HepG2 (cell line): ENCODE data around the gene CREBBP. TPM values are rescaled to one million over a fixed set of nuclear protein-coding genes. Genes with fewer than 3 reads are reported as not detected.

Source experiments
- ATAC-seq: fragments of 200-7000 bp; cut with Tn5 transposase; 3 replicates; pipeline ENCODE4 v1.9.1; 2020; ENCODE audit warnings: mild to moderate bottlenecking, moderate library complexity
- BruUV-seq: library from RNA; stranded (reverse); fragments of 400-500 nt; replicated peaks from 2 replicates; lab custom pipeline; 2021; lab: Mats Ljungman, UMichigan
- CTCF ChIA-PET: fragments of 300-600 bp; formaldehyde crosslinking; extraction: SDS; loops from one replicate; lab custom pipeline; 2021; ENCODE audit warnings: low total read pairs, inconsistent platforms, low intra/inter-chr PET ratio; lab: Yijun Ruan, JAX
- POLR2A ChIA-PET: fragments of 350-600 bp; sonication (Branson Sonifier 250); formaldehyde crosslinking; loops from one replicate; lab custom pipeline; 2020; ENCODE audit warnings: antibody characterized with exemption, inconsistent platforms; lab: Yijun Ruan, JAX
- DNase-seq: peaks from one replicate; pipeline ENCODE4 v3.0.0-alpha.2; 2015; ENCODE audit warnings: low spot score
- FAIRE-seq: peaks from 3 replicates; lab custom pipeline; 2011; peaks lifted over from hg19 to GRCh38; lab: Jason Lieb, UNC
- H2AFZ ChIP-seq: one replicate; pipeline ENCODE4 v1.6.1; 2011; ENCODE audit warnings: low read length, inconsistent platforms
- H3K27ac ChIP-seq: fragments of 300-600 bp; 3 replicates; pipeline ENCODE4 v1.8.0; 2011; ENCODE audit warnings: mixed run types, mild to moderate bottlenecking, mixed read lengths, low read length, inconsistent platforms; ENCODE audit not compliant: insufficient read depth; ENCODE audit errors: extremely low read length
- H3K27me3 ChIP-seq, 2 experiments: fragments of 200-600 bp in 1 of 2; 2 replicates in 1 of 2; 3 replicates in 1 of 2; pipeline versions ENCODE4 v1.6.0 to v1.8.0; 2011; ENCODE audit warnings: low read length in 2 of 2, mild to moderate bottlenecking in 2 of 2, moderate library complexity in 2 of 2, inconsistent platforms in 1 of 2; ENCODE audit not compliant: insufficient read depth in 2 of 2, control insufficient read depth in 1 of 2
- H3K36me3 ChIP-seq, 2 experiments: fragments of 200-600 bp in 1 of 2; replicated peaks in 1 of 2; 2 replicates in 1 of 2; 3 replicates in 1 of 2; pipeline versions ENCODE4 v1.5.1 to v1.8.0; 2011; ENCODE audit warnings: low read length in 2 of 2, inconsistent platforms in 1 of 2; ENCODE audit not compliant: insufficient read depth in 2 of 2, control insufficient read depth in 1 of 2
- H3K4me1 ChIP-seq: 2 replicates; pipeline ENCODE4 v1.5.1; 2012; ENCODE audit warnings: low read length, inconsistent platforms; ENCODE audit not compliant: insufficient read depth
- H3K4me2 ChIP-seq: 2 replicates; pipeline ENCODE4 v1.6.0; 2011; ENCODE audit warnings: low read depth, low read length, inconsistent platforms
- H3K4me3 ChIP-seq, 3 experiments: fragments of 200-600 bp in 1 of 3; sonication (generic), shearing (Covaris generic) in 1 of 3; replicated peaks in 1 of 3; 2 replicates each; pipeline ENCODE4 v1.5.1; 2011 to 2016; ENCODE audit warnings: low read length in 3 of 3, inconsistent platforms in 2 of 3, low read depth in 2 of 3, mild to moderate bottlenecking in 2 of 3, control low read depth in 1 of 3, mixed read lengths in 1 of 3; ENCODE audit not compliant: insufficient read depth in 1 of 3
- H3K79me2 ChIP-seq: one replicate; pipeline ENCODE4 v1.6.1; 2011; ENCODE audit warnings: low read length, inconsistent platforms; ENCODE audit not compliant: insufficient read depth
- H3K9ac ChIP-seq: 2 replicates; pipeline ENCODE4 v1.6.0; 2011; ENCODE audit warnings: mild to moderate bottlenecking, low read depth, low read length, inconsistent platforms; ENCODE audit not compliant: insufficient read depth
- H3K9me3 ChIP-seq: 2 replicates; pipeline ENCODE4 v1.5.1; 2012; ENCODE audit warnings: mild to moderate bottlenecking, low read length
- H4K20me1 ChIP-seq: 2 replicates; pipeline ENCODE4 v1.6.0; 2011; ENCODE audit warnings: inconsistent platforms, mild to moderate bottlenecking, low read length, moderate library complexity; ENCODE audit not compliant: insufficient read depth
- GATAD1 ChIP-seq: IDR thresholded peaks from 2 replicates; pipeline ENCODE4 v1.6.1; 2016; ENCODE audit warnings: missing genetic modification reagents, missing compliant biosample characterization
- GPN1 ChIP-seq: sonication (generic); formaldehyde crosslinking; IDR thresholded peaks from 2 replicates; pipeline ENCODE4 v1.5.1; 2020; ENCODE audit warnings: missing genetic modification reagents, borderline replicate concordance
- KDM1A ChIP-seq: IDR thresholded peaks from 2 replicates; pipeline ENCODE4 v1.6.1; 2016; ENCODE audit warnings: missing compliant biosample characterization
- PRMT3 ChIP-seq: sonication (generic); formaldehyde crosslinking; IDR thresholded peaks from 2 replicates; pipeline ENCODE4 v1.8.1; 2022; ENCODE audit warnings: low read depth, mild to moderate bottlenecking, moderate library complexity, missing genetic modification reagents, borderline replicate concordance
- ZNF644 ChIP-seq: IDR thresholded peaks from 2 replicates; pipeline ENCODE4 v1.6.1; 2016; ENCODE audit warnings: low read depth
- ZSCAN12 ChIP-seq: sonication (generic); formaldehyde crosslinking; IDR thresholded peaks from 2 replicates; pipeline ENCODE4 v1.9.0; 2021; ENCODE audit warnings: mild to moderate bottlenecking, missing genetic modification reagents
- WGBS: methylation state at CpG from one replicate; pipeline ENCODE4 v1.1.6; 2017; ENCODE audit warnings: low lambda C conversion rate; 5-methylcytosine and 5-hydroxymethylcytosine counted together
- in situ Hi-C: cut with HindIII; loops from 2 replicates; pipeline ENCODE4 v1.10.0; 2017; ENCODE audit warnings: low pct_unique_long_range_greater_than_20kb; ENCODE audit not compliant: extremely low pct_ligation_motif_present
- intact Hi-C: fragments of 100-400 bp; cut with micrococcal nuclease; formaldehyde crosslinking; loops from one replicate; pipeline ENCODE4 v1.10.0; 2022; ENCODE audit not compliant: unreplicated experiment
- polyA plus RNA-seq, 8 experiments: library from polyadenylated mRNA; depleted of rRNA in 3 of 8; stranded (reverse) in 7 of 8; unstranded in 1 of 8; fragments of >200 nt; fragmentation: Illumina TruSeq in 4 of 8; extraction: Trizol in 4 of 8; gene quantifications; 2 replicates each; pipeline versions ENCODE4 v1.2.1 to v1.2.3, GENCODE V29; 2011 to 2016; ENCODE audit warnings: low read depth in 4 of 8, missing spikeins in 1 of 8, mixed read lengths in 1 of 8; ENCODE audit not compliant: insufficient read depth in 1 of 8
- total RNA-seq, 5 experiments: library from RNA; depleted of rRNA; stranded (reverse); fragments of >200 nt; fragmentation: Illumina TruSeq; extraction: Trizol; gene quantifications; 2 replicates each; pipeline ENCODE4 v1.2.3, GENCODE V29; 2016; ENCODE audit warnings: low read depth in 1 of 5

Gene CREBBP
- total and polyA plus RNA-seq, 2 of the 13 experiments (the other 11 are each of a cell fraction or from before 2014, with no cell fraction given) = 5.3 to 10.4 TPM

DNA sequence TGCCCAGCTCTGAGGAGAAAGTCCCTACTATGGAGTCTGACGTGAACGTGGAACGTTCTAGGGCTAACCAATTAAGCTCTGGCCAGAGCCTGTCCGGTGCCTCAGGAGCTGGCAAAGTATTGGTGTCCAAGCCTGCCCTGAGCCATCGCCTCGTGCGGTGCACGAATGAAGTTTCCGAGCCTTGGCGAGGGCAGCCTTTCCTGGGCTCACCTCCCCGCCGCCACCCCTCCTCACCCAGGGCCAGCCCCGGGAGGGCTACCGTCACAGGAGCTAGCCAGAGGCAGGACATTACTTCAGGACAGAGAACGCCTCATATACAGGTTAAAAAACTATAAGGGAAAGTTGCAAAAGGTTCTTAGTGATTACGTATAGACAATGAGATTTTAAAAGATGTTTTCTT lies 139.6 kb downstream of the CREBBP start:
- ATAC-seq (no peak), FAIRE-seq (no peak)
- Histone ChIP-seq H3K4me3 (no peak overlapping the region), H3K4me1 (no peaks in the 10 kb centered on the region), H3K9me3 (no peaks in the 10 kb centered on the region), H3K4me2 (no peak overlapping the region), H3K27me3 (no peaks in the 10 kb centered on the region)
- in situ Hi-C loops = no loop called here
- ChIA-PET POLR2A (no interaction called here), CTCF (no interaction called here)
- WGBS = over 99% methylated on average over 15 of the region's 16 CpGs
- intact Hi-C loops = no loop called here
- no TSS peak for BruUV-seq
- no peak for TF ChIP-seq ZNF644 (CRISPR knock-in tag)
- no peak for TF ChIP-seq GATAD1
- TF ChIP-seq, all 625 proteins: peak for 0
- H3K79me2 ChIP-seq = no peaks in the 10 kb centered on the region
- H3K36me3 ChIP-seq = peaks cover 40 to 87% of the 10 kb centered on the region in 2 experiments
- no peak overlapping the region for H2AFZ ChIP-seq
- no peak overlapping the region for H3K9ac ChIP-seq
- no peak for DNase-seq
- no peak overlapping the region for H3K27ac ChIP-seq
- no peaks in the 10 kb centered on the region for H4K20me1 ChIP-seq

DNA sequence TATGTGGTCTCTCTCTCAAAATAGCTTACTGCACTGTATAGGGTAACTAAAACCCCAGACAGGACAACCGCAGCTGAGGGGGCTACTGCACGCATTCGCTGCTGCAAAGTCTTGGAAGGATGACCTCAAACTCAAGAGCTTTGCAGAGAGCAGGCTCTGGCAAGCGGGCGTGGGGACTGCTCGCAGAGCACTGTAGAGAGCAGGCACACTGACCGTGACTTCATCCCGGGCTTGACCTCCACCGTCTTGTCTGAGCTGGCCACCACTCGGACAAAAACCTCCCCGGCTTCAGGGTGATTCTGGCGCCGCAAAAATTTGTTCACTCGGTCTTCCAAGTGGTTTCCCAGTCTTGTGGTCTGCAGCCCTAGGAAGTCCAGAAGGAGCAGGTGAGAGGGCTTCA lies 140.3 kb downstream of the CREBBP start:
- intact Hi-C loops (no loop called here), in situ Hi-C loops (no loop called here)
- no peaks in the 10 kb centered on the region for H3K4me1 ChIP-seq
- no peak overlapping the region for H3K9ac ChIP-seq
- DNase-seq (no peak), FAIRE-seq (no peak), ATAC-seq (no peak)
- H2AFZ ChIP-seq = no peak overlapping the region
- H4K20me1 ChIP-seq = no peaks in the 10 kb centered on the region
- H3K27ac ChIP-seq = no peak overlapping the region
- H3K4me3 ChIP-seq = no peak overlapping the region
- H3K79me2 ChIP-seq = no peaks in the 10 kb centered on the region
- no TSS peak for BruUV-seq
- over 99% methylated on average over 14 of the region's 14 CpGs for WGBS
- POLR2A ChIA-PET = no interaction called here
- no peak overlapping the region for H3K4me2 ChIP-seq
- H3K27me3 ChIP-seq = no peaks in the 10 kb centered on the region
- TF ChIP-seq ZSCAN12 (CRISPR knock-in tag) = no peak
- TF ChIP-seq PRMT3 (CRISPR knock-in tag) = no peak
- no peak for TF ChIP-seq GPN1 (CRISPR knock-in tag)
- TF ChIP-seq KDM1A = no peak
- H3K9me3 ChIP-seq = no peaks in the 10 kb centered on the region
- peaks cover 42 to 87% of the 10 kb centered on the region in 2 experiments for H3K36me3 ChIP-seq
- CTCF ChIA-PET = no interaction called here
